CD1c-positive myeloid dendritic cell (primary cell): Measurements from ENCODE around the gene ARHGAP45.

ENCODE experiments used
- DNase-seq: peaks from one replicate; pipeline ENCODE4 v3.0.0-alpha.2; 2016; ENCODE audit errors: extremely low spot score

The ARHGAP45 gene

GRCh38 chr19:1086613-1087012 is 19.6 kb downstream of the ARHGAP45 start:
- DNase-seq: no peak

GRCh38 chr19:1087813-1088415 is 20.9 kb downstream of the ARHGAP45 start:
- DNase-seq: peak; percentile 95

GRCh38 chr19:1088416-1089010 is 21.5 kb downstream of the ARHGAP45 start:
- DNase-seq: peak; percentile 88

- no peak for DNase-seq
Observed at GRCh38 chr19:1089126-1089771, 22.3 kb downstream of the ARHGAP45 start.

GRCh38 chr19:1089891-1090290 is 22.9 kb downstream of the ARHGAP45 start:
- peak; percentile 54 for DNase-seq

GRCh38 chr19:1090731-1091543 is 24.0 kb downstream of the ARHGAP45 start:
- no peak for DNase-seq

- no peak for DNase-seq
Observed at GRCh38 chr19:1091544-1092175, 24.7 kb downstream of the ARHGAP45 start.

- DNase-seq: no peak
Observed at GRCh38 chr19:1093330-1093729, 26.4 kb downstream of the ARHGAP45 start.

- no peak for DNase-seq
Observed at GRCh38 chr19:1093811-1094553, 27.0 kb downstream of the ARHGAP45 start.

- DNase-seq: no peak
Observed at GRCh38 chr19:1094655-1094977, 27.6 kb downstream of the ARHGAP45 start.

- peak; percentile 99 for DNase-seq
Observed at GRCh38 chr19:1094978-1095701, 28.2 kb downstream of the ARHGAP45 start, which contains the start of gene POLR2E. POLR2E (minus strand) TSS chr19:1095375; CDS start chr19:1095315, 60 bp downstream.

- peak; percentile 32 for DNase-seq
Observed at GRCh38 chr19:1097810-1098176, 30.8 kb downstream of the ARHGAP45 start.

GRCh38 chr19:1098177-1099051 is 31.4 kb downstream of the ARHGAP45 start:
- DNase-seq: peak; percentile 38

GRCh38 chr19:1101337-1101698 is 34.4 kb downstream of the ARHGAP45 start:
- DNase-seq: peak; percentile 75

- DNase-seq: peak; percentile 89
Observed at GRCh38 chr19:1102407-1103131, 35.6 kb downstream of the ARHGAP45 start.

GRCh38 chr19:1103132-1103707 is 36.3 kb downstream of the ARHGAP45 start:
- no peak for DNase-seq

GRCh38 chr19:1103708-1104310 is 36.8 kb downstream of the ARHGAP45 start, which contains the start of gene GPX4:
GPX4 (plus strand) TSS chr19:1103994; CDS start chr19:1104044, 50 bp downstream.
- peak; percentile 100 for DNase-seq
